Superior temporal gyrus (tissue), 1 donor: ENCODE measurements around the gene VOPP1.

Source experiments
- DNase-seq: peaks from one replicate; pipeline ENCODE4 v3.0.0-alpha.2; 2016; ENCODE audit errors: extremely low spot score

Gene VOPP1

DNA sequence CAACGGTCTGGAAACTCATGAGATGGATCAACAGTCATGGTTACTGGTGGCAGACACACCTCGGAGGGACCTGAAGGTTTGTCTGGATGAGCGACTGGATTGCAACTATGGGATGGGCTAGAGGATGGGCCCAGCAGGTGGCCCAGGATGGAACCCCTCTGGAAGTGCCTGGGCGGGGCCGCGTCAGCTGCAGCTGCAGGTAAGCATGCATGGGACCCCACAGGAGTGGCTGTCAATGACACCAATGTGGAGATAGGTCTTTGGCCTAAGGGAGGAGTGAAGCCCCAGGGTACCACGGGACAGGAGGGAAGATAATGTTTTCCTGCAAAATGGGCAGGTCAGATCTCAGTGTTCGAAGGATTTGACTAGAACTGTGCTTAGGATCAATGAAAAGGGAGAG lies 103.8 kb downstream of the VOPP1 start:
- no peak for DNase-seq

DNA sequence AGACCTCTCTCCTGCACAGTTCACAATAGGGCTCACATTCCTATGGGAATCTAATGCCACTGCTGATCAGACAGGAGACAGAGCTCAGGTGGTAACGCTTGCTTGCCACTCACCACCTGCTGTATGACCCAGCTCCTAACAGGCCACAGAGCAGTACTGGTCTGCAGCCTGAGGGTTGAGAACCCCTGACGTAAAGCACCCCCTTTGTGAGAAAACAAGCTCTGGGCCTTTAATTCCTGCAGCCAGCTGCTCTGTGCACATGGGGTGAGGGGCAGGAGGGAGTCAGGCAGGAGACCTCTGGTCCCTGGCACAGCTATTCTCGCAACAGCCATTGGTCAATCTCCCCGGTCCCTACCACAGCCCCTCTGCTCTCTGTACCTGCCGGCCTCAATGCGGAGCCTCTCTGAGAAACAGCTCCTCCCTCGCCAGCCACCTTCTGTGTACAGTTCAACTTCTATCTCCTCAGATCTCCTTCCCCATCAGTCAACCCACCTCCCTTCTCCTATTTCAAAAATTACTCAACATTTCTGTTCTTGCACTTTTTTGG lies 105.2 kb downstream of the VOPP1 start:
- DNase-seq: no peak

GRCh38 chr7:55465691-55466090 lies 106.6 kb downstream of the VOPP1 start:
- no peak for DNase-seq

DNA sequence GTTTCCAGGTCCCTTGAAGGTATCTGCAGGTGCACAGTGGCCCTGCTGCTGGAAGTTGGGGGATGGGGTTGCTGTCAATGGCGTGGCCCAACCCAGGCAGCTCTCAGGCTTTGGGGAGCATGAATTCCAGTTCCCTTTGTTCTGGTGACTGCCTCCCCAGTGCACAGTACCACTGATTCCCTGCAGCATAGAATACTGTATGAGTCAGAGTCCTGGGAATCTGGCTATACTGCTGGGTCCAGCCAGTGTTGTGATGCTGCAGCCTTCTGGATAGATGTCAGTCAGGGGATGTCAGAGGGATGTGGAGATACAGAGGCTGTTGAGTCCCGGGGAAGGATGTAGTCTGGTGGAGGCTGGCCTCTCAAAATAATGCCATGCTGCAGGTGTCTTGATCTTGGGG lies 107.9 kb downstream of the VOPP1 start:
- DNase-seq: no peak

DNA sequence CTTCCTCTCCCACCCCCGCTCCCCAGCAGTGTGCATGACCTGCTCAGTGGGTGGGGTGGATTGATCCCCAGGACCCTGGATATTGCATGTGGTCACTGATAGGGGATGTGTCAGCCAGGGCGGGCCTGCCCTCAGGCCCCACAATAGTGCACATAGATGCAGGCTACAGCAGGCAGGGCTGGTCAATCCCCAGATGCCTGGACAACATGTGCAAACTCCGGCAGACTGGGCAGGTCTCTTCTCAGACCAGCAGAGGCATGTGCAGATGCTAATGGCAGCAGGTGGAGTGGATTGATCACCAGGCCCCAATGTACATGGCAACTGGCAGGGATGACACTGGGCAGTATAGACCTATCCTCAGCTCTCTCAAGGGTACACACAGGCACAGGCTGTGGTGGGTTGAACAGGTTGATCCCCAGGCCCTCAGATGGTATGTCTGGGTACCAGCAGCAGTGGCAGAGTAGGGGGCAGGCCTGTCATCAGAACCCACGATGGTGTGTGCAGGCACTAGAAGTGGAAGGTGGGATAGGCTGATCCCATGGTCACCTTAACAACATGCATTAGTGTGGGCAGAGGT lies 108.5 kb downstream of the VOPP1 start:
- no peak for DNase-seq

GRCh38 chr7:55458351-55458750 lies 114.0 kb downstream of the VOPP1 start:
- no peak for DNase-seq

GRCh38 chr7:55457801-55458200 lies 114.5 kb downstream of the VOPP1 start:
- no peak for DNase-seq

GRCh38 chr7:55452971-55453370 lies 119.3 kb downstream of the VOPP1 start:
- no peak for DNase-seq

- no peak for DNase-seq
These were observed 122.2 kb downstream of the VOPP1 start for GRCh38 chr7:55449992-55450535.

- no peak for DNase-seq
These were observed 122.9 kb downstream of the VOPP1 start for GRCh38 chr7:55449205-55449991.

- DNase-seq: no peak
These were observed 123.8 kb downstream of the VOPP1 start for GRCh38 chr7:55448526-55448925.

DNA sequence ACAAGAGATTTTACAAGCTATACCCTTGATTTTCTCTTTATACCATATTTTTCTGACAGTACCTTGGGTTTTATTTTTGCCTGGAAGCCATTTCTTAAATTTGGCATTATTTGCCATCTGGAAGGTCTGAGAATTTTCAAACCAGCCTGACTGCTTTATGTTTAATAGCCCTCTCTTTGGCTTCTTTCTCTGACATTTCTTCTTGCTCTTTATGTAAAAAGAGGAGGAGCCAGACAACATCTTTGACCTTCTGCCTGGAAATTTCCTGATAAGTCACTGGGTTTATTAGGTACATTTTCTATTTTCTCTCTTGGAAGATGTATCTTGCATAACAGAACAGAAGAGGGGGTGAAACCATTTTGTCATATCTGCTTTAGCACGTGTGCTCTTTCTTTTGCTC lies 127.5 kb downstream of the VOPP1 start:
- DNase-seq: no peak

GRCh38 chr7:55441774-55442522 lies 130.4 kb downstream of the VOPP1 start:
- peak; percentile 76 for DNase-seq

DNA sequence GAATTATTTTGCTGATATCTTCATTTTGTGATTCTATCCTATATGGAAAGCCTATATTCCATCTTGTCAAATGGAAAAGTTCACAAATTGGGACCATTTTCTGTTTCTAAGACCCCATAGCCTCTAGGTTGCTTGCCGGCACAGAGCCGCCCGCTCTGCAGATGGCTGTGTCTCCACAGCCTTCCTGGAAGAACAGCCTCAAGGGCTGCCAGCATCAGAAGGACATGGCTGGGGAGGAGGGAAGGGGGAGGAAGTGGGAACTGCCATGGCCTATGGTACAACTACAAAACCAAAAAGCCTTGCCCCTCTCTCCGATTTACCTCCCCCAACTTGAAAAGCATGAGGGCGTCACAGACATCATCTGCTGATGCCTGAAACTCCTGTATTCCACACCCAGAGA lies 131.3 kb downstream of the VOPP1 start:
- DNase-seq: no peak

- no peak for DNase-seq
These were observed 132.1 kb downstream of the VOPP1 start for GRCh38 chr7:55440040-55440690.

GRCh38 chr7:55439627-55440026 lies 132.7 kb downstream of the VOPP1 start:
- peak; percentile 66 for DNase-seq

DNA sequence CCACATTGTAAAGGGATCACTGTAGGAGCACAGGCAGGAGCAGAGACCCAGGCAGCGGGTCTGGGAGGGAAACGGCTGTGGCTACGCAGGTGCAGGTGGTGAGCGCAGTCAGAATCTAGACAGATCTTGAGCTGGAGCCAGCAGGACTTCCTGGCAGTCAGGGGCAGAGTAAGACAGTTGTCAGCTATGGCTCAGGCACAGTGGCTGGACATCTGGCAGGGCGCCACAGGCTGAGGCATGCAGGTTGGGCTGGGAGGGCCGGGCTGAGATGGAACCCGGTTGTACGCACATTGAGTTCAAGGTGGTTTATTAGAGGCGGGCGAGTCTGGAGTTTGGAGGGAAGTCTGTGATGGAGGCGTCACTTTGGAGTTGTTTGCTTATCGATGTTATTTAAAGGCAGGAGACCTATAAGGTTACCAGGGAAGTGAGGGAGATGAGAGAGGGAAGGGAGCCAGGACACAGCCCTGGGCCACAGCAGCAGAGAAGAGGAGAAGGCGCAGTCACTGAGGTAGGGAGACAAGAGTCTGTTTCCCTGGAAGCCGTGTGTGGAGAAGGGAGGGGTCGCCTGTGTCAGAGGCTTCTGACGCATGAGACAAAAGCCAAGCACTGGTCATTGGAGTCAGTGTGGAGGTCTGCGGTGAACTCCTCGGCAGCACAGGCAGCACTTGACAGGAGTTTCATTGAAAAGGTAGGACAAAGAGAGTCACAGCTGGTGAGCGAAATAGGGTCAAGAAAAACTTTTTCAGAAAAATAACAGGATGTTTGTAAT lies 133.4 kb downstream of the VOPP1 start:
- DNase-seq: no peak

DNA sequence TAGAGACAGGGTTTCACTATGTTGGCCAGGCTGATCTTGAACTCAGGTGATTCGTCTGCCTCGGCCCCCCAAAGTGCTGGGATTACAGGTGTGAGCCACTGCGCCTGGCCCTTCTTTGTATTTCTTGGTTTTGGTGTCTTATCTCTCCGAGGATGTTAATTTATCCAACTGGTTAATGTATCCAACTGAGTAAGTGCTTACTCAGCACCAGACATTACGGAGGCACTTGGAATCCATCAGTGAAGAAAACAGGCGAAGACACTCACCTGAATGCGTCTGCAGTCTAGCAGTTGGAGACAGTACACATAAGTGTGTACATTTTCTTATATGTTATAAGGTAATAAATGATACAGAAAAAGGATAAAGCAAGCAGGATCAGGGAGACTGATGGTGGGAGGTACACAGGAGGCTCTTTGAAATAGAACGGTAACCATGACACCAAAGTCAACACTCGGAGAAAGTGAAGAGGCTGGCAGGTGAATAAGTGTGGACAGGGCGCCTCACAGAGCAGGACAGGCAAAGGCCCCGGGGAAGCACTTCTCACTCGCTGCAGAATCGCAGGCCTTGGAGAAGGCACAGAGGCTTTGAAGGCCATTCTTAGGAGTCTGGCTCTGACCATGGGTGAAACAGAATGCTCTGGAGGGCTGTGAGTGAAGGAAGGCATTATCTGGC lies 134.1 kb downstream of the VOPP1 start:
- no peak for DNase-seq

GRCh38 chr7:55437375-55437774 lies 134.9 kb downstream of the VOPP1 start:
- DNase-seq: no peak

- DNase-seq: no peak
These were observed 135.8 kb downstream of the VOPP1 start for GRCh38 chr7:55436457-55436856.
